K562 treated with DMSO at 1 percent for 48 hours (cell line): Measurements from ENCODE around the gene C10orf105. TPM values are rescaled to one million over a fixed set of nuclear protein-coding genes. Genes with fewer than 3 reads are reported as not detected.

ENCODE experiments used
- total RNA-seq: library from RNA; unstranded; fragments of 300-600 nt; gene quantifications from 2 replicates; pipeline ENCODE4 v1.2.3, GENCODE V29; 2022; ENCODE audit warnings: low replicate concordance; ENCODE audit errors: extremely low read depth

C10orf105 gene
- not detected in 2 replicates for total RNA-seq

DNA sequence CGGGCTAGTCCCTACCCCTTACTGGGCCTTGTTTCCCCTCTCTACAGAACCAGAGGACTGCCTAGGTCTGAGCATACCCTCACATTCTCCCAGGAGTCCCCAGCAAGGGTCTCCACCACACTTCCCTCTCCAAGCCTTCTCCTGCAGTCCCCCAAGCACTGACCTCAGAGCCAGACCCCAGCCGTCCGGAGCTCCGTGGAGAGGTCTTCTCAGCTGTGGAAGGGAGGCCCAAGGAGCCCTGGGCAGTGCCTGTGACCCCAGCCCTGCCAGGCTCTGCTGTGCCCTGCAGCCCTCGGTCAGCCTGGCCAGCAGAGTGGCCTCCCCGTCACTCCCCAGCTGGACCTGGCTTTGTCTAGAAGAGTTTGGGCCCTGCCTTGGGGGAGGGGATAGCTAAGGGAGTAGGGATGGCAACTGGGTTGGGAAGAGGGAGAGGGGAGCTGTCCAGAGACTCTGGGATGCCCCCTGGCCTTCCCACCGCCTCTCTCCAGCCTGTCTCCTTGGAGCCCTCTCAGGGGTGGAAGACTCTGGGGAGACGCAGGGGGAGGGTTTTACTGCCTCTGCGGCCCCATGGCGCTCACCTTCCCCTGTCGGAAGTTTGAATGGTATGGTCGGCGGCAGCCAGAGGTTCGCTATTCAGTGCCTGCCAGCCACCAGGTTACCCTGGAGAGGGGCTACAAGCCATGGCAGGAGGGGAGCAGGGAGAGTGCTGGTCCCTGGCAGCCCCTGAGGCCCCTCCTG lies at the start of gene C10orf105:
Gene C10orf105, minus strand, starts transcription at position 315 of the 738 bp plus-strand sequence. CDS start 3,441 bp downstream, outside the sequence.

Other genes starting within 250 kb of the C10orf105 start
- gene VSIR, start 53.7 kb upstream of the C10orf105 start, total RNA-seq = not detected in 2 replicates
- gene PSAP, start 131.5 kb upstream of the C10orf105 start, total RNA-seq = 1,142 and 1,407 TPM in 2 replicates
- gene CHST3, start 244.6 kb upstream of the C10orf105 start, total RNA-seq = not detected in 2 replicates